H1 (cell line): ENCODE measurements around the gene CRYGN. TPM values are rescaled to one million over a fixed set of nuclear protein-coding genes. Genes with fewer than 3 reads are reported as not detected.

Source experiments
- CTCF ChIA-PET: fragments of 300-600 bp; sonication (Branson Sonifier 250); formaldehyde crosslinking; loops from one replicate; lab custom pipeline; 2021; ENCODE audit not compliant: partially characterized antibody; lab: Charles Lee
- POLR2A ChIA-PET: fragments of 300-600 bp; sonication (Branson Sonifier 250); formaldehyde crosslinking; loops from one replicate; lab custom pipeline; 2021; ENCODE audit warnings: inconsistent platforms; ENCODE audit not compliant: partially characterized antibody; lab: Charles Lee
- DNase-seq, 2 experiments: peaks; one replicate each; pipeline versions ENCODE4 v3.0.0 to v3.0.0-alpha.2; 2010 to 2022; ENCODE audit warnings: low spot score in 2 of 2, low read depth in 1 of 2, mixed read lengths in 1 of 2
- FAIRE-seq: peaks from 2 replicates; lab custom pipeline; 2011; peaks lifted over from hg19 to GRCh38; lab: Jason Lieb, UNC
- H2AFZ ChIP-seq: 2 replicates; pipeline ENCODE4 v1.8.1; 2012; ENCODE audit warnings: low read length, inconsistent platforms
- H2AK5ac ChIP-seq: 2 replicates; pipeline ENCODE4 v1.6.1; 2013; ENCODE audit warnings: low read depth, low read length
- H2BK120ac ChIP-seq: replicated peaks from 2 replicates; pipeline ENCODE3; 2013; ENCODE audit warnings: low read depth, low read length, inconsistent platforms
- H2BK12ac ChIP-seq: 2 replicates; pipeline ENCODE4 v1.6.1; 2013; ENCODE audit warnings: low read depth, low read length
- H2BK15ac ChIP-seq: 2 replicates; pipeline ENCODE4 v1.6.1; 2013; ENCODE audit warnings: low read length
- H2BK20ac ChIP-seq: 2 replicates; pipeline ENCODE4 v1.6.1; 2013; ENCODE audit warnings: low read length
- H2BK5ac ChIP-seq: 2 replicates; pipeline ENCODE4 v1.6.1; 2013; ENCODE audit warnings: low read depth, low read length
- H3K14ac ChIP-seq: 2 replicates; pipeline ENCODE4 v1.6.1; 2013; ENCODE audit warnings: inconsistent platforms; ENCODE audit not compliant: insufficient read length
- H3K18ac ChIP-seq: 2 replicates; pipeline ENCODE4 v1.6.1; 2013; ENCODE audit warnings: low read length; ENCODE audit errors: extremely low read depth
- H3K23ac ChIP-seq: 2 replicates; pipeline ENCODE4 v1.6.1; 2013; ENCODE audit warnings: inconsistent platforms; ENCODE audit not compliant: insufficient read length
- H3K23me2 ChIP-seq: 2 replicates; pipeline ENCODE4 v1.6.1; 2013; ENCODE audit warnings: low read depth, low read length
- H3K27ac ChIP-seq: 2 replicates; pipeline ENCODE4 v1.6.1; 2011; ENCODE audit warnings: low read depth, low read length, inconsistent platforms
- H3K27me3 ChIP-seq, 4 experiments: replicated peaks in 1 of 4; 1 replicate in 1 of 4; 2 replicates in 3 of 4; pipeline versions ENCODE4 v1.6.1 to v1.8.1; 2011 to 2013; ENCODE audit warnings: low read length in 3 of 4, mild to moderate bottlenecking in 3 of 4, inconsistent platforms in 2 of 4, mixed read lengths in 2 of 4, moderate library complexity in 1 of 4; ENCODE audit not compliant: control insufficient read depth in 3 of 4, insufficient read depth in 3 of 4; ENCODE audit errors: extremely low read depth in 1 of 4
- H3K36me3 ChIP-seq, 4 experiments: 2 replicates each; pipeline versions ENCODE4 v1.6.1 to v1.8.1; 2011 to 2013; ENCODE audit warnings: mild to moderate bottlenecking in 4 of 4, low read length in 3 of 4, moderate library complexity in 2 of 4, control low read depth in 1 of 4, inconsistent platforms in 1 of 4; ENCODE audit not compliant: insufficient read depth in 4 of 4, control insufficient read depth in 2 of 4
- H3K4ac ChIP-seq: replicated peaks from 2 replicates; pipeline ENCODE3; 2013; ENCODE audit warnings: low read length, low read depth, mixed read lengths, inconsistent platforms; ENCODE audit not compliant: insufficient read length
- H3K4me1 ChIP-seq, 4 experiments: replicated peaks in 1 of 4; 1 replicate in 1 of 4; 2 replicates in 3 of 4; pipeline versions ENCODE4 v1.6.1 to v1.8.1; 2011 to 2013; ENCODE audit warnings: low read length in 3 of 4, inconsistent platforms in 2 of 4, mixed read lengths in 1 of 4; ENCODE audit not compliant: insufficient read depth in 4 of 4, control insufficient read depth in 3 of 4
- H3K4me2 ChIP-seq, 2 experiments: 2 replicates each; pipeline versions ENCODE4 v1.6.1 to v1.8.1; 2011 to 2013; ENCODE audit warnings: low read depth in 2 of 2, low read length in 2 of 2, control low read depth in 1 of 2, inconsistent platforms in 1 of 2, mild to moderate bottlenecking in 1 of 2; ENCODE audit not compliant: insufficient read depth in 1 of 2
- H3K4me3 ChIP-seq, 4 experiments: fragments of 200-600, 300-600 bp in 1 of 4; sonication (generic), shearing (Covaris generic), sonication (Bioruptor Twin) in 1 of 4; 2 replicates each; pipeline versions ENCODE4 v1.5.1 to v1.8.1; 2011 to 2016; ENCODE audit warnings: low read length in 4 of 4, low read depth in 3 of 4, control low read depth in 2 of 4, inconsistent platforms in 2 of 4, mild to moderate bottlenecking in 2 of 4, mixed read lengths in 1 of 4, moderate library complexity in 1 of 4; ENCODE audit not compliant: insufficient read depth in 2 of 4; ENCODE audit errors: extremely low read depth in 1 of 4
- H3K56ac ChIP-seq: replicated peaks from 2 replicates; pipeline ENCODE3; 2013; ENCODE audit warnings: low read depth, mild to moderate bottlenecking, mixed read lengths, low read length, inconsistent platforms; ENCODE audit not compliant: insufficient read length
- H3K79me1 ChIP-seq: 2 replicates; pipeline ENCODE4 v1.6.1; 2013; ENCODE audit warnings: low read depth, low read length, control low read depth
- H3K79me2 ChIP-seq, 2 experiments: 2 replicates each; pipeline versions ENCODE4 v1.6.1 to v1.8.1; 2012 to 2013; ENCODE audit warnings: low read length in 2 of 2, mild to moderate bottlenecking in 2 of 2, inconsistent platforms in 1 of 2; ENCODE audit not compliant: insufficient read depth in 2 of 2, control insufficient read depth in 1 of 2
- H3K9ac ChIP-seq, 4 experiments: replicated peaks in 1 of 4; 1 replicate in 1 of 4; 2 replicates in 3 of 4; pipeline versions ENCODE4 v1.6.1 to v1.8.1; 2011 to 2013; ENCODE audit warnings: low read depth in 3 of 4, low read length in 3 of 4, control low read depth in 2 of 4, mild to moderate bottlenecking in 2 of 4, moderate library complexity in 2 of 4, inconsistent platforms in 1 of 4; ENCODE audit errors: extremely low read depth in 1 of 4
- H3K9me3 ChIP-seq, 2 experiments: 2 replicates each; pipeline versions ENCODE4 v1.6.1 to v1.8.1; 2012 to 2013; ENCODE audit warnings: mild to moderate bottlenecking in 2 of 2, moderate library complexity in 2 of 2, control low read depth in 1 of 2, inconsistent platforms in 1 of 2, low read depth in 1 of 2, low read length in 1 of 2, mixed read lengths in 1 of 2; ENCODE audit not compliant: insufficient read depth in 2 of 2
- H4K20me1 ChIP-seq, 2 experiments: replicated peaks in 1 of 2; 2 replicates each; pipeline versions ENCODE3 to v1.8.1; 2011 to 2013; ENCODE audit warnings: inconsistent platforms in 2 of 2, low read length in 2 of 2, mild to moderate bottlenecking in 1 of 2; ENCODE audit not compliant: insufficient read depth in 2 of 2, control insufficient read depth in 1 of 2
- H4K5ac ChIP-seq: 2 replicates; pipeline ENCODE4 v1.6.1; 2013; ENCODE audit warnings: low read length, low read depth, mixed read lengths, inconsistent platforms; ENCODE audit not compliant: insufficient read length
- H4K8ac ChIP-seq: 2 replicates; pipeline ENCODE4 v1.8.0; 2013; ENCODE audit warnings: mild to moderate bottlenecking, moderate library complexity, low read length, inconsistent platforms; ENCODE audit not compliant: insufficient read depth; ENCODE audit errors: extremely low read depth
- H4K91ac ChIP-seq: replicated peaks from 2 replicates; pipeline ENCODE3; 2013; ENCODE audit warnings: low read length, mixed read lengths, inconsistent platforms; ENCODE audit not compliant: insufficient read length
- ATF2 ChIP-seq: IDR thresholded peaks from 2 replicates; pipeline ENCODE4 v1.6.1; 2012; ENCODE audit warnings: low read length, inconsistent platforms
- ATF3 ChIP-seq: IDR thresholded peaks from 2 replicates; pipeline ENCODE4 v1.6.1; 2011; ENCODE audit warnings: low read depth, mild to moderate bottlenecking, low read length; ENCODE audit not compliant: insufficient read depth
- CREB1 ChIP-seq: IDR thresholded peaks from 2 replicates; pipeline ENCODE4 v1.6.1; 2012; ENCODE audit warnings: inconsistent platforms
- EZH2 ChIP-seq: fragments of 200-600 bp; sonication (generic); IDR thresholded peaks from 2 replicates; pipeline ENCODE4 v1.7.1; 2012; ENCODE audit warnings: low read depth, mild to moderate bottlenecking, moderate library complexity, low read length, inconsistent platforms; ENCODE audit not compliant: severe bottlenecking
- KDM1A ChIP-seq: fragments of 200-600, 300-600 bp; sonication (generic); IDR thresholded peaks from 2 replicates; pipeline ENCODE4 v1.7.1; 2016; ENCODE audit warnings: mild to moderate bottlenecking, low read length, borderline replicate concordance
- RNF2 ChIP-seq: fragments of 200-900, 300-1000 bp; sonication (generic); IDR thresholded peaks from 2 replicates; pipeline ENCODE4 v1.7.1; 2016; ENCODE audit warnings: borderline replicate concordance, low read depth, mild to moderate bottlenecking, antibody characterized with exemption, low read length; ENCODE audit not compliant: poor library complexity, severe bottlenecking; ENCODE audit errors: missing control alignments
- RXRA ChIP-seq: IDR thresholded peaks from 2 replicates; pipeline ENCODE4 v1.6.1; 2011; ENCODE audit warnings: low read depth, mild to moderate bottlenecking, low read length, moderate library complexity; ENCODE audit not compliant: insufficient read depth
- TBP ChIP-seq: IDR thresholded peaks from 2 replicates; pipeline ENCODE4 v1.6.1; 2011; ENCODE audit warnings: low read depth, low read length, improper control_type of control experiment
- ZNF274 ChIP-seq: IDR thresholded peaks from 2 replicates; pipeline ENCODE4 v1.7.0; 2012; ENCODE audit warnings: low read length, borderline replicate concordance; ENCODE audit errors: extremely low read depth
- WGBS, 2 experiments: shearing (Covaris generic) in 1 of 2; methylation state at CpG; one replicate each; pipeline versions ENCODE4 v1.1.6 to v1.1.7; 2013 to 2015; ENCODE audit warnings: low lambda C conversion rate in 2 of 2, mixed read lengths in 2 of 2, inconsistent platforms in 1 of 2, low coverage in 1 of 2, missing lambda C conversion rate in 1 of 2; ENCODE audit not compliant: insufficient replicate concordance in 2 of 2, insufficient coverage in 1 of 2, insufficient read length in 1 of 2; ENCODE audit errors: extremely low coverage in 1 of 2, missing lambda C conversion rate in 1 of 2; 5-methylcytosine and 5-hydroxymethylcytosine counted together
- polyA plus RNA-seq, 7 experiments: library from polyadenylated mRNA; depleted of rRNA in 3 of 7; stranded (reverse) in 5 of 7; unstranded in 2 of 7; fragments of >200 nt in 5 of 7; fragments of 200-250 nt in 2 of 7; gene quantifications; 1 replicate in 5 of 7; 2 replicates in 1 of 7; 4 replicates in 1 of 7; pipeline versions ENCODE4 v1.2.1 to v1.2.3, GENCODE V29; 2011 to 2013; ENCODE audit warnings: missing spikeins in 2 of 7, mixed read lengths in 2 of 7
- total RNA-seq: library from RNA; stranded (reverse); fragmentation: NEBNext Ultra II Directional; extraction: Animal tissue kit (Norgen Biotek cat#: 25700); gene quantifications from 2 replicates; pipeline ENCODE4 v1.2.1, GENCODE V29; 2021

CRYGN gene
- total and polyA plus RNA-seq, 2 of the 8 experiments (the other 6 are each of a cell fraction or from before 2014, with no cell fraction given), result 0.98 to 1.6 TPM

GRCh38 chr7:151433721-151434400 lies 6.1 kb downstream of the CRYGN start:
- FAIRE-seq (no peak), DNase-seq (no peak)
- POLR2A ChIA-PET, result no interaction called here
- Histone ChIP-seq H2AFZ (no peak overlapping the region), H2BK5ac (no peak overlapping the region), H2BK15ac (no peak overlapping the region), H3K79me1 (no peaks in the 10 kb centered on the region; the same call in 1 of the 2 replicates), H3K56ac (no peak overlapping the region), H2BK12ac (no peak overlapping the region), H3K4ac (no peak overlapping the region), H4K5ac (no peak overlapping the region), H3K9ac (no peak overlapping the region; a peak in 1 of 7 replicates), H3K18ac (no peak overlapping the region), H4K91ac (no peak overlapping the region), H3K23me2 (no peaks in the 10 kb centered on the region), H3K27me3 (peaks cover 0 to 3% (median 1%) of the 10 kb centered on the region in 4 experiments; a peak in 1 of 7 replicates), H4K8ac (no peak overlapping the region; the same call in 1 of the 2 replicates), H3K79me2 (no peaks in the 10 kb centered on the region), H2BK20ac (peak overlapping the region; percentile 6; the same call in 1 of the 2 replicates), H3K36me3 (no peaks in the 10 kb centered on the region), H3K14ac (no peak overlapping the region), H3K4me1 (peaks cover 4 to 15% (median 6%) of the 10 kb centered on the region in 4 experiments), H3K9me3 (no peaks in the 10 kb centered on the region), H2BK120ac (no peak overlapping the region), H3K23ac (no peak overlapping the region), H4K20me1 (no peaks in the 10 kb centered on the region), H3K27ac (no peak overlapping the region), H2AK5ac (no peak overlapping the region), H3K4me3 (no peak overlapping the region), H3K4me2 (no peak overlapping the region)
- 85% methylated on average over 15 of the region's 15 CpGs; no CpG with 5 or more reads in 1 of the 2 experiments for WGBS, 2 experiments
- CTCF ChIA-PET, result interaction anchor here (1.0 to 2.6 kb wide), 7 partner anchors 15 to 74 kb away, joined by 3 to 14 read pairs (median 4); no protein-coding TSS in a partner anchor
- TF ChIP-seq RNF2 (no peak), TBP (no peak), EZH2 (no peak), CREB1 (no peak), ZNF274 (no peak), KDM1A (no peak), ATF2 (no peak), RXRA (no peak), ATF3 (no peak)
